ENCODE results near the gene PKD2L2.
"Not testable (repeated sequence)": the region's sequence is repeated elsewhere in the genome, so short reads cannot be mapped to it uniquely, and the experiment has no call there.

Gene PKD2L2

GRCh38 chr5:137887831-137888230 lies 1.4 kb upstream of the PKD2L2 start:
- no peak for DNase-seq

- DNase-seq = no peak
Observed at GRCh38 chr5:137888466-137888862, 793 bp upstream of the PKD2L2 start.

GRCh38 chr5:137890845-137891244 lies 1.6 kb downstream of the PKD2L2 start:
- no peak for DNase-seq

DNA sequence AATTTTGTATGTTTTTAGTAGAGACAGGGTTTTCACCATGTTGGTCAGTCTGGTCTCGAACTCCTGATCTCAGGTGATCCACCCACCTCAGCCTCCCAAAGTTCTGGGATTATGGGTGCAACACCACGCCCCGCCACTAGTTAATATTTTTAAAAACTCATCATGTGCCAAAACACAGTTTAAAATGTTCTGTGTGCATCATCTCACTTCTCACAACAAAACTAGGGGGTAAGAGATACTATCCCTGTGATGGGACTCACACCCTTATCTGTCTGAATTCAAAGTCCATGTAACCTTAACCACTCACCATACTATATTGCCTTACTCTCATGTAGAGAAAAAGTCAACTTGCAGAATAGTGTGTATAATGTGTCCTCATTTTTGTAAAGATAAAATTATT lies 2.6 kb downstream of the PKD2L2 start:
- no peak for DNase-seq

GRCh38 chr5:137894586-137894985 lies 5.3 kb downstream of the PKD2L2 start:
- no peak for DNase-seq

- DNase-seq = no peak
Observed at GRCh38 chr5:137896560-137896959, 7.3 kb downstream of the PKD2L2 start.

- no peak for DNase-seq
Observed at GRCh38 chr5:137899493-137899892, 10.2 kb downstream of the PKD2L2 start.

GRCh38 chr5:137901011-137901817 lies 12.0 kb downstream of the PKD2L2 start:
- DNase-seq = peak in 2 of 58 donors; percentile 15 to 57

GRCh38 chr5:137902408-137903133 lies 13.3 kb downstream of the PKD2L2 start:
- DNase-seq = no peak

- no peak for DNase-seq
Observed at GRCh38 chr5:137914758-137915157, 25.5 kb downstream of the PKD2L2 start.

DNA sequence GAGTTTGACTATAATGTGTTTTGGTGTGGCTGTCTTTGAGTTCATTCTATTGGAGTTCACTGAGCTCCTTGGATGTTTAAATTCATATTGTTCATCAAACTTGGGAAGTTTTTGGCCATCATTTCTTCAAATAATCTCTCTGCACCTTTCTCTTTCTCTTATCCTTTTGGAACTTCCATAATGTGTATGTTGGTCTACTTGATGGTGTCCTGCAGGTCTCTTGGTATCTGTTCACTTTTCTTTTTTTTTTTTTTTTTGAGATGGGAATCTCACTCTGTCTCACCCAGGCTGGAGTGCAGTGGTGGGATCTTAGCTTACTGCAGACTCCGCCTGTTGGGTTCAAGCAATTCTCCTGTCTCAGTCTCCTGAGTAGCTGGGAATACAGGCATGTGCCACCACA lies 27.7 kb downstream of the PKD2L2 start:
- DNase-seq = no peak

- no peak for DNase-seq
Observed at GRCh38 chr5:137921931-137922330, 32.7 kb downstream of the PKD2L2 start.

DNA sequence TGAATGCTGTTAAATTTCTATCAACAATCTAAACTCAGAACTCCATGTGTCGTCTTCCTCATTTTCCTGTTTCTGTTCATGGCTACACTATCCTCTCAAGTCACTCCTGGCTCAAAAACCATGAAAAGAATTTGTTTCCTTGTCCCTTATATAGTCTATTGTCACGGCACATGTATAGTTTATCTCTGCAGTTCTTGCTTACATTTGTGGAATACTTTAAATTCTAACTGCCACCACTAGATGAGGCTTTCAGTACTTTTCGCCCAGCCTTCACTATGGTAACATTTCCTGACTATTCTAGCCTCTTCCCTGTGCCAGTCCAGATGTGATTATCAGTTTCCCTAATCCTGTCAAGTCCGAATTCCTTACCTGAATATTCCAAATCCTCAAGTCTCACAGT lies 34.6 kb downstream of the PKD2L2 start:
- DNase-seq = peak in 1 of 58 donors; percentile 27

- peak in 1 of 58 donors; percentile 8 for DNase-seq
Observed at GRCh38 chr5:137932800-137933199, 43.5 kb downstream of the PKD2L2 start.

- no peak for DNase-seq
Observed at GRCh38 chr5:137933491-137933911, 44.2 kb downstream of the PKD2L2 start.

DNA sequence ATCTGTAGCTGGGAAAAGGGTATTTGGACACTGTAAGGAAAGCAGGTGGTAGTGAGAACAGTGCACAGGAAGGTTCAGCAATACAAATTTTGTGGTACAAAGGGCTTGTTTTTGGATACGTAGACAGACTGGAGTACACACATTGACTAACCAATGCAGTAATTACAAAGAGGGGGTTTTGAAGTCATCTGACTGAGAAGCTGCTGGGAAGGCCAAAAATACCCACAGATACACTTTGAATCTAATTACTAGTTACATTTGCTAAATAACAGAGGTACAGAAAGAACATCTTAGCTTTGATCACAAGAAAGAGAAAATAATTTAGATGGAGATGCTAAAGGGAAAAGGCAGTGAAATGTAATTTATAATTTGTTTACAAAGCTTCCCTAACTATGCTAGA lies 45.9 kb downstream of the PKD2L2 start:
- no peak for DNase-seq

GRCh38 chr5:137935694-137936093 lies 46.4 kb downstream of the PKD2L2 start:
- DNase-seq = no peak

DNA sequence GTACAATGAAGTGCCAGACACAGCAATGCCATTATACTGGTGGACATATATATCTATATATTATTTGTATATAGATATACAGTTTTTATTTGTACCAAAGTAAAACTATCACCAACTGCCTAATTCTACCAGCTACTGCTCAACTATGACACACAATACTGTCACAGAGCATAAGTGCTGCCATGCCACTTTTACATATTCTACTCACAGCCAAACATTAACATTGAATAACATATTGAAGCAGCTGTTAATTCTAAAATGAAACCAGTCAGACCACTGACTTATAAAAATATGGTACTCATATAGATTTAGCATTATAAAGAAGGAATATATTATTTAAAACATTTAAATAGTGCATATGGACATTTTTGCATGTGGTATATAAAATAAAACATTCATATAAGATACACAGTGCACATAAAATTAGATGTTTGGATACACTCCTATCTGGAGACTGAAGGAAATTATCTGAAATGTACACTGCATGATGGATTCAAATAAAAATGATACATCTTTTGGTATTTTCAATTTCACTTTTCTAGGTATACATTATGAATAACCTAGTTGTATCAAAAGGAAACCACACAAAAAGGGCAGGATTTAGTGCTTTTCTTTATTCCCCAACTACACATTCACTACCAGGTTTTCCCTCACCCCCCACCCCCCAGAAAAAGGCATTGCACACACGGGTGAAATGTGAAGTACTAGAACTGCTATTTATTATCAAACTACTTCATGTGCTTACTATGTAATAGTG lies 48.9 kb downstream of the PKD2L2 start:
- no peak for DNase-seq

GRCh38 chr5:137938751-137939143 lies 49.5 kb downstream of the PKD2L2 start:
- no peak for DNase-seq

DNA sequence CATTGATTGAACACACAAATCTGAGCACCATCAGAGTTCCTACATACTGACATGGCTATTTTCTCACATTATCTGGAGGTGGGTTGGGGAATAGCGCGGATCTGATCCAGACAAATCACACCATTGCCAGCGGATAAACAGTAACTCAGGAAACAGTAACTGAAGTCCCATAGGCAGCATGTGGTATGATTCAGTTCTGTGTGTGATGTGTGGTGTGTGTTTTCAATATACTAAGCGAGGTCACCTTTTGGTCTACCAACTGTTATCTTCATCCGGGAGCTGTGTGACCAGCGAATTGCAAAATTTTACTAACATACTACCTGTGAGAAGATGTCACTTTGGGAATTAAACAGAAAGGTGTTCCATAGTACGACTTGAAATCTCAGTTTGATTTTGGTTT lies 50.1 kb downstream of the PKD2L2 start:
- no peak for DNase-seq

- DNase-seq = not testable (repeated sequence)
Observed at GRCh38 chr5:137944280-137944679, 55.0 kb downstream of the PKD2L2 start.

- no peak for DNase-seq
Observed at GRCh38 chr5:137945825-137946224, 56.6 kb downstream of the PKD2L2 start.
